CD4-positive, alpha-beta T cell treated with Interleukin-12 subunit alpha and Interleukin-12 subunit beta, for 1 hour (primary cell): ENCODE measurements around the gene TAAR9.

Source experiments
- DNase-seq: peaks from one replicate; pipeline ENCODE4 v3.0.0-alpha.2; 2020

Gene TAAR9

DNA sequence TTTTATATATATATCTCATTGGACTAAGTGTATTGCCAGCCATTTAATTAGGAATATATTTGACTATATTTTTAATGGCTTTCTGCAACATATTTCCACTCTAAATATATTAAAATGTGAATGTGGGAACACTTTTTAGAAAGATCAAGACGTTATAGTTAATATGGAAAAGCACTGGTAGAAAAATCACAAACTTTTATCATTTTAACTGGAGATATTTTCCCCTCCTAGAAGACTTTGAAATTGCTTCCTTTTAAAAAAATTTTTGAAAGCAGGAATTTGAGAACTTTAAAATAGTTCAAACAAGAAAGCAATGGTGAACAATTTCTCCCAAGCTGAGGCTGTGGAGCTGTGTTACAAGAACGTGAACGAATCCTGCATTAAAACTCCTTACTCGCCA is at the start of gene TAAR9:
Gene TAAR9, plus strand, starts transcription at position 301 of the 400 bp plus-strand sequence. Its CDS starts 13 bp downstream, at position 314.
- DNase-seq, result no peak

DNA sequence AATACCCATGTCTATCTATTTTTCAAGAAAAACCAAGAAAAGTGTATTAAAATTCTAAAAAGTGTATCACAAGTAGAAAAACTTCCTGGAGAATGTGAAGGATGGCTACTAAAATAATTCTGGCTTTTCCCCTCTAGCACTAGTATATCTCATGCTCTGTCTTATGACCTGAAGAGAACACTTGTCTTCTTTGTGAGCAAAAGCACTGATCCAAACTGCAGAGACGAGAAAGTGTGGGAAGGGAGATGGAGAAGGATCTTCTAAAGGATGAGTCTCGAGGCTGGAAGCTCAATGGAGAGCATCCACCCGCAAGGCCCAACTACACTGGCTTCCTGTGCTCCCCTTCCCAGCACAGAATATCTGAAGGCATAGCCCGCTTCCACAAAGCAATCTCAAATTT is 48.7 kb upstream of the TAAR9 start:
- no peak for DNase-seq

DNA sequence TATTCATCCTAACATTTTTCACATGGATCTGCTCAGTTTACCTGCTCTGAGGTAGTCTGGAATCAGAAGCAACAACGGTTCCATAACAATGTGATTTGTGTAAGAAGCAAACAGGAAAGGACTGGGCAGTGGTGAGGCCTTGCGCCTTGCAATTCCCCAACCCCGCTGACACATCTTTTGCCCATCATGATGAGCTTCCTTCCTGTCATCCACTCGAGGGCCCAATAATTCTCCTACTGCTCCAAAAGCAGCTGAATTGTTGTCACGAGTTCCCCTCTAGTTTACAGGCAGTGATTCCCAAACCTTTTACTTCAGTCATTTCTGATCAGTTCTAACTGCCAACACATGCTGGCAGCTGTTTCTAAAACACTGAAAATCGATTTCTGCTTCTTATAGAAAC is 48.1 kb upstream of the TAAR9 start:
- DNase-seq, result no peak

DNA sequence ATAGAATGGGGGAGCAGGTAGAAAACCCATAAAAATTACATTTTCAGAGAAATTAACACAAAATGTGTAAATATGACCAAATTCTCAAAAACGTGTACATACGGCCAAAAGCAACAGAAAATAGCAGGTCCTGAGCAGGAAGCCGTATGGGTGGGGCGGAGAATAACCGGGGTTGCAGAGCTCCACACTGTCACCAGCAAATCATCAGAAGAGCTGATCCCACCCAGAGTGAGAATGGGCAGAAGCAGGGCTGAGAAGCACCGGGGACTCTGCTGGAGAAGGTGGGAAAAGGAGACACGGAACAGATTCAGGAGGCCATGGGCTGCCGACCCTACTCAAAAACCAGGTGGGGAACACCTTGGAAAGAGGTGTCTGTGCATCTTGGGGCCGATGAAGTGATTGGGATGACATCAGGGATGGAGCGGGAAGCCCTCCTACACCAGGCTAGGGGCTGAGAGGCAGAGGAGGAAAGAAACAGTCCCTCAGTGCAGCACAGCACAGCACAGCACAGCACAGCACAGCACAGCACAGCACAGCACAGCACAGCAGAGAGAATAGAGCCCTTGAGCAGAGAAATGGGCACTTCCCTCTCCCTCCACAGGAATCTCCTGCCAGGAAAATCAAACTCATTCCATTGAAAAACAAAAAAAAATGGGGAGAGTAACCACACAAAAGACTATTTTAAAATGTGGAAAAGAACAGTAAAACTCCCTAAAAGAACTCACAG is 47.4 kb upstream of the TAAR9 start:
- no peak for DNase-seq

GRCh38 chr6:132491303-132491702 is 46.8 kb upstream of the TAAR9 start:
- no peak for DNase-seq

- DNase-seq, result no peak
These were observed 46.2 kb upstream of the TAAR9 start for GRCh38 chr6:132491881-132492280.

- DNase-seq, result no peak
These were observed 43.1 kb upstream of the TAAR9 start for GRCh38 chr6:132494954-132495353.

DNA sequence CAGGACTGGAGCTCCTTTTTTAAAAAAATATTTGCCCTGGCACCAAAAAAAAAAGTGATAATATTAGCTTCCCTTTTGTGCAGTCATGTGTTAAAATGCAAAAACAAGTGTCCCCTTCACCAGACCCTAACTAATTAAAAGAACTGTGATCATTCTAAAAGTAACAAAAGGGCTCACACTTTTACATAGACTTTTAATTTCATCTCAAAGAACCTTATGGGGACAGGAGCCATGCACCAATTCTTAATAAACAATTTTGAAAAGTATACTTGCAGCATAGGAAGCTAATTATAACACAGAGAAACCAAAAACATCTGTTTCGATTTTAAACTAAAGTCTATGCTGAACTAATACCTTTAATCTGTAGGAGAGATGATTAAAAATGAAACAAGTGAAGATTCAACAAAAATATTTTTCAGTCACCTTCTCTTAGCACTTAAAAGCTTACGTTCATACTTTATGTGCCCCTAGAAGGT is 42.4 kb upstream of the TAAR9 start:
- DNase-seq, result no peak

GRCh38 chr6:132496519-132497180 is 41.4 kb upstream of the TAAR9 start:
- no peak for DNase-seq

DNA sequence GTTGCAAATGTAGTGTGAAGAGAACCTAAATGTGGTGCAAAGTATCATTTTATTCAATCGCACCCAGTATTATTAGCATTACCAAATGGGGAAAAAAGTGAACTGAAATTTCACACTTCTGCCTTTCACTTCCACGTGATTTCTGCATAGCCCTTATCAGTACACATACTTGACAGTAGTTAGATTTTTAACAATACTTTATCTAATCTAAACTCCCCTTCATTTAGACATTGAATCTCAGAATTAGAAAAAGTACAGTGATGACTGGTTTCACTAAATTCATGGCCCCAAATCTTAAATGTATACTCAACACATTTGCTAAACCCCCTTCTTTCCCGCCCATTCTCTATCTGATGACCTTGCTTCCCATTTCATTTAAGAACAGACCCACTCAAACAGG is 39.4 kb upstream of the TAAR9 start:
- DNase-seq, result no peak

GRCh38 chr6:132499757-132500156 is 38.3 kb upstream of the TAAR9 start:
- DNase-seq, result no peak

GRCh38 chr6:132504757-132505156 is 33.3 kb upstream of the TAAR9 start:
- DNase-seq, result no peak

GRCh38 chr6:132505158-132505557 is 32.9 kb upstream of the TAAR9 start:
- no peak for DNase-seq

- DNase-seq, result no peak
These were observed 31.6 kb upstream of the TAAR9 start for GRCh38 chr6:132506461-132506860.

GRCh38 chr6:132506869-132507808 is 30.9 kb upstream of the TAAR9 start:
- no peak for DNase-seq

DNA sequence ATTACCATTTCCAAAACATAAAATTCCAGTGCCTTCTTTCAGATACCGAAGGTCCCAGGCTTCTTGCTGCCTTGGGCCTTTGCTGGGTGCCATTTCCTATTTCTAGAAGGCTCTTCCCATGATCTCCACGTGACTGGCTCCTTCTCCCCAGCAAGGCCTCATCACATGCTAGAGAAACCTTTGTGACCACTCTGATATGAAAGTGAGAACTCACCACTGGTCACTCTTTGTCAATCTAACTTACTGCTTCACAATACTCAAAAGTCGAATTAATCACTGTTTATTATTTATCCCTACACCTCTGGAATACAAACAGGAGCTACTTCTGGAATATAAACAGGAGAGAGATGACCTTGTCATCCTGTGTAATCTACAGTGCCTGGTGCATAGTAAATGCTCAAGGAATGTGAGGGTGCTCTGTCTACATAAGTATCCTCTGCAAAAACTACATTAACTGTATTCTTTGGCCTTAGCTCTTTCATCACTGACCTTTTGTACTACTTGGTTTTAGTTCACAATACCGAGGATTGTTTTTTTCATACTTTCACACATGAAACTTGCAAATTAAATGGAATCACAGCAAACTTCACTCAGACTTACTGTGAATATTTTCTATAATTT is 26.8 kb upstream of the TAAR9 start:
- no peak for DNase-seq

DNA sequence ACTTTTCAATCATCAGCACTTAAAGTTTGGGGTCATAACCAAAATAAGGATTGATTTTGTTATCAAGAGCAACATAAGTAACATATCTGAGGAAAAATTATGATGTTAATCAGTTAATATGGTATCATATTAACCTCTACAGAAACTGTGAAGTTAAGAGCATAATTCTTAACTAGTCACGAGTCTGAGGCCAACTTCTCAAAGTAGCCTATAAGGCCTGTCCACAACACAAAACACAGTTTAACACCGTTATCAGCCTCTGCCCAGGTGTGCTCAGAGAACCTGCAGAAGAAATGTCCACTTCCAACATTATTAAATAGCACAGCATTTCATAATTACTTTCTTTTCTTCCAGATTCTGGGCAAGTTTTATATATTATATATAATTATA is 26.3 kb upstream of the TAAR9 start:
- DNase-seq, result no peak

DNA sequence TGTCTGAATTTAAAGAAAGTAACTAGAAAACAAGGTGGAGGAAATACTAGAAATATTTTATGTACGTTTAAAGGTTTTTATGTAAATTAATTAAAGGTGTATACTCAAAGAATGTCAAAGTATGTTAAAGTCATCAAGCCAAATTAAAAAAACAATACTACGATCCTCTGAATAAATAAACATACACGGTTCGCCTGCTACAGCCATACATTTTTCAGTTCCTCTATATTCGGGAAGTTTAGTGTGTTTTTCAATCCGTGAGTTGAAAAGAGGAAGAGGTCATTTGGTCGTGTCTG is 25.8 kb upstream of the TAAR9 start:
- no peak for DNase-seq

- DNase-seq, result peak; percentile 88
These were observed 25.1 kb upstream of the TAAR9 start, which contains the start of gene STX7 for GRCh38 chr6:132512638-132513632. STX7 (minus strand) TSS chr6:132513116; CDS start chr6:132503530, 9,586 bp downstream.

DNA sequence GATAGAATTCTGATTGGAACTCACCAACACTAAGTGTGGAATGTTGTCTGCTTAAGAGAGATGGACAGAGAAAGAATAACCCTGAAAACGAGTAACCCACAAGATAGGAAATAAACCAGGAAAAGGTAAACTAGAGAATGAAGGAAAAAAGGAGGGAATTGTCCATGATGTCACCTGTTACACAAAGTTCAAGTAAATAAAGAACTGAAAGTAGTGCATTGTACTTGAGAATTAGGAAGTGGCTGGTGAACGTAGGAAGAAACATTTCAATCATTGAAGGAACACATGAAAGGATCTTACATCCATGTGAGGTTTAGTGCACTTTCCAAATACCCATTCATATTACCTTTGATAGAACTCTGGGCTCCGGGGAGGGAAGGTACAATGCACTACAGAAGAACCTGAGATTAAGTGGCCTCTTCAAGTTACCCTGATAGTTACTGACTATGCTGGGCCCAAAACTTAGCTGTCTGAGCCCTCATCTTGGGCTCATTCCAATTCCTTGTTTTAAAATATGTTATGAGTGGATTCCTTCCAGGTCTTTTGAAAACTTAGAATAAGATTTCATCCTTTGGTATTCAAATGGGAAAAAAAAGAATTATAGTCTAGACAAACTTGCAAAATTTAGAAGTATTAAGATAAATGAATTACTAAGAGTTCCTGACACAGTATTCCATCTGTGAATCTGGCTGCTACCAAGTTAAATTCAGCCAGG is 24.1 kb upstream of the TAAR9 start:
- no peak for DNase-seq

DNA sequence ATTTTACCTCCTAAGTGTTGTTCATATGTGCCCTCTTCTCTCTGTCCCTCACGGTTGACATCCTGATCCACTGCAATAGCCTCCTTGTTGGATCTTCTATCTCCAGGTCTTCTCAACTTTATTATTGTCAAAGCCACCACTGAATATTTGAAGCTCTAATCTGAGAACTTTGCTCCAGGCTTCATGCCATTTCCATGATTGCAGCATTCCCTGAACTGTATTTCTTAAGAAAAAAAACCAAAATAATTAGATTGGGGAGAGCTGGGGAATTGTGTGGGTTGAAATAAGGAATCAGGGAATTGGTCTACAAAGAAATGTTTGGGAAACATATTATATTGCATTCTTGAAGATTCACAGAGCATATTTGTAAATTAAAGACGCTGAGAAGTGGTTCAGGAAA is 22.7 kb upstream of the TAAR9 start:
- DNase-seq, result no peak
